Activated T-cell treated with anti-CD3 and anti-CD28 coated beads, Interleukin-2, amount 50 U/mL, for 4 hours (primary cell): ENCODE results near the gene CDC42EP3. TPM values are rescaled to one million over a fixed set of nuclear protein-coding genes. Genes with fewer than 3 reads are reported as not detected.

Experiments
- ATAC-seq, 2 donors: fragments of 200-7000 bp; cut with Tn5 transposase; one replicate each; pipeline ENCODE4 v1.10.0; 2021
- DNase-seq: peaks from one replicate; pipeline ENCODE4 v3.0.0-alpha.2; 2020
- H3K27me3 Mint-ChIP-seq: one replicate; pipeline ENCODE4 v1.8.0; 2021; ENCODE audit warnings: low read depth, mixed read lengths
- H3K36me3 Mint-ChIP-seq: one replicate; pipeline ENCODE4 v1.8.0; 2022; ENCODE audit warnings: mixed read lengths; ENCODE audit not compliant: insufficient read depth
- H3K4me1 Mint-ChIP-seq: one replicate; pipeline ENCODE4 v1.8.0; 2021; ENCODE audit warnings: low read depth, mixed read lengths
- H3K4me3 Mint-ChIP-seq: one replicate; pipeline ENCODE4 v1.8.0; 2021; ENCODE audit warnings: mild to moderate bottlenecking, moderate library complexity, mixed read lengths
- H3K9me3 Mint-ChIP-seq: one replicate; pipeline ENCODE4 v1.8.0; 2021; ENCODE audit warnings: mixed read lengths
- total RNA-seq, 3 donors: library from RNA; stranded (reverse); gene quantifications; one replicate each; pipeline ENCODE4 v1.2.1, GENCODE V29; 2021

The CDC42EP3 gene
- total RNA-seq, 3 donors from 2014 or later = 31.6 to 58.1 (median 39.4) TPM

DNA sequence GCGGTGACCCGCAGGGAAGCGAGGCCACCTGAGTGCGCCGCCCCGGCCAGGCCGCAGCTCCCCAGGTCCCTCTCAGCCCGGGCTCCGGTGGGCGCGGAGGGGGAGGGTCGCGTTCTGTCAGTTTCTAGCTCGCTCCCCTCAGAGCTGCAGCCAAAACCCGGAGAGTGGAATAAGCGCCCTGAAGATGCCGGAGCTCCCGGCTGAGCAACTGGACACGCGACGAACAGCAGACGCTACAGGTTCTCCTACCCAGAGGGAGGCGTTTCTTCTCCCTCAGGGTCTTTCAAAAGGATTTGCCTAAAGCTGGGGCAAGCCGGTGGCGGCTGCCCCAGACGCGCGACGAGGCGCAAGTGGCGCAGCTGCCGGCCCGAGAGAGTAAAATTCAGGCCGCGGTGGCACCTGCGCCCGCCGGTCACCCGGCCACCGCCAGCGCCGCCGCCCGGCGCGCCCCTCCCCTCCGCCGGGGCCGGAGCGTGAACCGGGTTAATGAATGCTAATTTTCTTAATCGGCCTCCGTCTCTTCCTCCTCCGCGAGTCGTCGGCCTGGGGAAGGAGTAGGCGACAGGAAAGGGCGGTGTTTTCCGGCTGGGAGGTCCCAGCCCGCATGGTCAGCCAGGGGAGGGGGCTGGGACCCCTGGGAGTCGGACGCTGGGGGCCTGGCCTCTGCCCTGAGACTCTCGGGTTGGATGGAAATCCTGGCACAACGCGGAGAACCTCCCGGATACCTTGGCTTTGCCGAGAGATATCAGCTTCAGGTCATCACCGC, 845 bp upstream of the CDC42EP3 start:
- H3K27me3 Mint-ChIP-seq = no peaks in the 10 kb centered on the region
- H3K4me1 Mint-ChIP-seq = peaks cover 47% of the 10 kb centered on the region
- peak overlapping the region; percentile 84 for H3K4me3 Mint-ChIP-seq
- DNase-seq = peak; percentile 53
- H3K9me3 Mint-ChIP-seq = no peaks in the 10 kb centered on the region
- no peaks in the 10 kb centered on the region for H3K36me3 Mint-ChIP-seq
- ATAC-seq = peak; percentile 42 to 49

DNA sequence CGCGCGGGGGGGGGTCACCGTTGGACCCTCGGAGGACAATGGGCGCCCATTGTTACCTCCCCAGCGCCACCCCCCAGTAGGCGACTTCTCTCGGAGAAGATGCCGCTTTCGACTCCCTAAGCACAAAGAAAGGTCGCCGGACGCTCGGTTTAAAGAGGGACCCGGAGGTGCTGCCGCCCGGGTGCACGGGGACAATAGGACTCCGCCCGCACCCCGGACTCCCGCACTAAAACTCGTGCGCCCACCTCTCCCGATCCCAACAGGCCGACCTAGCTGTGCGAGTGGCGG, 318 bp upstream of the CDC42EP3 start:
- peaks cover 53% of the 10 kb centered on the region for H3K4me1 Mint-ChIP-seq
- no peaks in the 10 kb centered on the region for H3K27me3 Mint-ChIP-seq
- peak overlapping the region; percentile 83 for H3K4me3 Mint-ChIP-seq
- H3K9me3 Mint-ChIP-seq = no peaks in the 10 kb centered on the region
- DNase-seq = no peak
- H3K36me3 Mint-ChIP-seq = no peaks in the 10 kb centered on the region
- peak; percentile 11 to 13 for ATAC-seq

DNA sequence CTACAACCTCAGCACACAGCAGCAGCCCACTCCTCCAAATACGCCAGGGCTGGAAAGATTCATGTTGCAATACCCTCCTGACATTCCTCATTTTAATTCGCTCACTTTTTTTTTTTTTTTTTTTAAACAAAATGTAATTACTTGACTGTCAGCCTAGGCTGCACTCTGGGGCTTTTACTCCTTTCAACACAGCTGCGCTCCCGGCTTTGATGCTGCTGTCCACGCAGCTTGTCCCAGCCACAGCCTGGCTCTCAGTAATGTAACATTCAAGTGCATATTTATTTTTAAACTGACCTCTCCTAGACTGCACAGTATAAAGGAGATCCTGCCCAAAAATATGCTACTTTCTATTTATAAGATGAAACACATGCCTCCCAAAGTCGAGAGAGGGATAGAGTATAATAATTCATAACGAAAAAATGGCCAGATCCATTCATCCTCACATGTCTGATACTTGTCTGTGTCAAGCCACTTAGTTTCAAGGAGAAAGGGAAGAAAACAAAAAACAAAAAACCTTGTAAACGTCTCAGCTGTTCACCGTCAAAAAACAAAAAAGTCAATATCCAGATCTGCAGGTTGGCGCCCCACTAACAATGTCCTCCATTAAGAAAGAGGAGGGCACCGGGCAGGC, 949 bp downstream of the CDC42EP3 start:
- Mint-ChIP-seq H3K9me3 (no peaks in the 10 kb centered on the region), H3K4me1 (peaks cover 58% of the 10 kb centered on the region), H3K4me3 (peak overlapping the region; percentile 96), H3K36me3 (peaks cover 6% of the 10 kb centered on the region), H3K27me3 (no peaks in the 10 kb centered on the region)
- no peak for ATAC-seq
- no peak for DNase-seq

DNA sequence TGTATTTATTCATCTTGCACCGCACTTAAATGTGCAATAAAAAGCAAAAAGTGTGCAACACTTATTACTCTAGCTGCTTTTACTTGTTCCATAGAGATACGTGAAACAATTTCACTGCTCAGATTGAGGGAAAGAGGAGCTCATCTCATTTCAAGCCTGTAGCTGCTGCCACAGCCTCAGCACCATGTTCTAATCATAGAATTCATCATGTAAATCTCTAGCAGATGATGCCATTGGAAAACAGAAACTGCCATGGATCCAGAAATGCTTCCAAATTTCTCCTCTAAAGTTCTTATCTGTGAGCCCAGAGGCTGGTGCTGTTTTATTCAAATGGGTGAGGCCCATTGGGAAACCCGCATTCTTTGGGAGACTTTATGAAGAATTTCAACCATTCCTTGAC, 2.0 kb downstream of the CDC42EP3 start:
- H3K4me3 Mint-ChIP-seq = peak overlapping the region; percentile 96
- no peaks in the 10 kb centered on the region for H3K27me3 Mint-ChIP-seq
- H3K9me3 Mint-ChIP-seq = no peaks in the 10 kb centered on the region
- DNase-seq (no peak), ATAC-seq (no peak)
- H3K4me1 Mint-ChIP-seq = peaks cover 64% of the 10 kb centered on the region
- H3K36me3 Mint-ChIP-seq = peaks cover 11% of the 10 kb centered on the region

DNA sequence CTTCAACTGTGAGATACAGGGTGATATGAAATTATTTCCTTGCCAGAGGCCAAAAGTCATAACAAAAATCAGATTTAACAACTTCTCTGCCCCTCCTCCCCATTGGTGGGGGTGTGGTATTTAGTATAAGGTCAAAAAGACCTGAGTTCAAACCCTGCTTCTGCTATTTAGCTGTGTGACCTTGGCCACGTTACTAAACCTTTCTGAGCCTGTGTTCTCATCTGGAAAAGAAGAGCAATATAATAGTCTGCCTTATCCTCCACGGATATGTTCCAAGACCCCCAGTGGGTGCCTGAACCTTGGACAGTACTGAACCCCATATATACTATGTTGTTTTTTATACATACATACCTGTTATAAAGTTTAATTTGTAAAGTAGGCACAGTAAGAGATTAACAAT, 3.7 kb downstream of the CDC42EP3 start:
- peak overlapping the region; percentile 8 for H3K4me3 Mint-ChIP-seq
- H3K9me3 Mint-ChIP-seq = no peaks in the 10 kb centered on the region
- peaks cover 72% of the 10 kb centered on the region for H3K4me1 Mint-ChIP-seq
- H3K27me3 Mint-ChIP-seq = no peaks in the 10 kb centered on the region
- H3K36me3 Mint-ChIP-seq = peaks cover 17% of the 10 kb centered on the region
- ATAC-seq (no peak), DNase-seq (no peak)

DNA sequence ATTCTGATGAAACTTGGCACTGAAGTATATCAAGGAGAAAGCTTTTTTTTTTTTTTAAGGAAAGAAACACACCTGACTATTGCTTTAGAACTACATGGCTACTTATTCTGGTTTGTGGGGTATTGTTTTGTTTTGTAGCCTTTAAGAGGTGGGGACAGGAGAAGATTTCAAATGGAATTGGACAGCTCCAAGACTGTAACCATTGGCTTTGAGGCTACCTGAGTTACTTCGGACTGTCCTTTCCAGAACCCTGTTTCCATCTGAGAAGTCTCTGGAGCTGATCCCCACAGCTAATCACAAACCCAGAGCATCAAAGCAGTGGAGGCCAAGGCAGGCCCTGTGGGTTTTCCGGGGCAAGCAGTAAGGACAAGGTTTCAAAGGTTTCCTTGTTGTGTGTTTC, 4.7 kb downstream of the CDC42EP3 start:
- peaks cover 74% of the 10 kb centered on the region for H3K4me1 Mint-ChIP-seq
- H3K9me3 Mint-ChIP-seq = no peaks in the 10 kb centered on the region
- no peaks in the 10 kb centered on the region for H3K27me3 Mint-ChIP-seq
- DNase-seq = no peak
- peak overlapping the region; percentile 33 for H3K4me3 Mint-ChIP-seq
- H3K36me3 Mint-ChIP-seq = peaks cover 19% of the 10 kb centered on the region
- ATAC-seq = no peak

DNA sequence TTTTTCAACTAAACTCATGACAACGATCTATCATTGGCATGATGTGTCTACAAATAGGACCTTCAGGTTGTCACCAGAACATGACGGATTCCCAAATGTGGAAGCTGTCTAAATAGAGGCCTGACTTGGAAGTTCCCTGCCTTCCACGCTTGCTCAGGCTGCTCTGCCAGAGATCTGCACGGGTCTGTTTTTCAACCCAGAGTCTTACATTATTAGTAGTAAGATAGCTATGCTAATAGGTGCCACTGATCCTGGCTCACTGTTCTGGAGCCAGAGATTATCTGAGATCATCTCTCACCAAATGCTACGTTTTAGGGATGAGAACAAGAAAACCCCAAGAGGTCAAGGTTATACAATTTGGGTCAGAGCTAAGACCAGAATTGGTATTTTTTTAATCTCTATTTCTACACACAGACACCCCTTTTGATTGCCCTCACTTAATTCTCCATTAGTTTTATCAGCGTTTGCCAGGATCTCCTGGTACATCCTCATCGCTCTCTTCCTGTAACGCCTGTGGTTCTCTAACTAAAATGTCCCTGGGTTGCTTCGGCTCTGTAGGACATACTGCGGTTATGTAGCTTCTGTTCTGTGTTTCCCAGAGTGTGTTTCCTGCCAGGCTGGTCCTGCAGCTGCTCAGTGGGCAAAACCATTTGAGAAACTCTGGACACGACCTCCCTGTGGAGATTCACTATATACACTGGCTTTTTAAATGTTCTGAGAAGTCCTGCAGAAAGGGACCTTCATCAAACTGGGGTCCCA, 5.7 kb downstream of the CDC42EP3 start:
- H3K4me1 Mint-ChIP-seq = peaks cover 82% of the 10 kb centered on the region

DNA sequence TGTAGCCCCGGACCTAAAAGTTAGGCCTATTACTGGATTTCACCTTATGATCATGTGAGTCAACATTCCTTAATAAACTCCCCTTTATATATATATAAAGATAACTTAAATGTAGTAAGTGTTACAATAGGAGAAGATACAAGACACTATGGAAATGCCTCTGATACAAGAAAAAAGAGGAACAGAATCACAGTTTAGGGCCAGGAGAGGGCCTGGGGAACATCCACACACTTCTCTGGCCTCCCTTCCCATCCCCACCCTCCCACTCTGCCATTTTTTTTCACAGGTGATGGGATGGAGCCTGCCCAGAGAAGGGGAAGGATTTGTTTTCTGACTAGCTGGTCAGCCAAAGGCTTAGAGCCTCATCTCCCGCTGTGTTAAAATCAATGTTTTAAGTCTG, 6.4 kb downstream of the CDC42EP3 start:
- Mint-ChIP-seq H3K27me3 (no peaks in the 10 kb centered on the region), H3K4me3 (no peak overlapping the region), H3K9me3 (no peaks in the 10 kb centered on the region), H3K36me3 (peaks cover 30% of the 10 kb centered on the region), H3K4me1 (peaks cover 82% of the 10 kb centered on the region)
- ATAC-seq = no peak
- no peak for DNase-seq

More for the DNA sequence above, 5.7 kb downstream of the CDC42EP3 start:
- Mint-ChIP-seq H3K36me3 (peaks cover 26% of the 10 kb centered on the region), H3K4me3 (no peak overlapping the region), H3K9me3 (no peaks in the 10 kb centered on the region), H3K27me3 (no peaks in the 10 kb centered on the region)
- ATAC-seq (no peak), DNase-seq (no peak)

DNA sequence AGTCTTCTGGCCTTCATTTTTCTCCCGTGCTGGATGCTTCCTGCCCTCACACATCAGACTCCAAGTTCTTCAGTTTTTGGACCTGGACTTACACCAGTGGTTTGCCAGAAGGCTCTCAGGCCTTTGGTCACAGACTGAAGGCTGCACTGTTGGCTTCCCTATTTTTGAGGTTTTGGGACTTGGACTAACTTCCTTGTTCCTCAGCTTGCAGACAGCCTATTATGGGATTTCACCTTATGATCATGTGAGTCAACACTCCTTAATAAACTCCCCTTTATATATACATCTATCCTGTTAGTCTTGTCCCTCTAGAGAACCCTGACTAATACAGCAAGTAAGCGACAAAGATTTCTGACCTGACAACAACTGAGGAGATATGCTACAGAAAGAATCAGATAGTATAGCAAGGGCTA, 7.2 kb downstream of the CDC42EP3 start:
- H3K27me3 Mint-ChIP-seq = no peaks in the 10 kb centered on the region
- DNase-seq (no peak), ATAC-seq (no peak)
- H3K4me3 Mint-ChIP-seq = no peak overlapping the region
- H3K9me3 Mint-ChIP-seq = no peaks in the 10 kb centered on the region
- peaks cover 35% of the 10 kb centered on the region for H3K36me3 Mint-ChIP-seq
- peaks cover 81% of the 10 kb centered on the region for H3K4me1 Mint-ChIP-seq

DNA sequence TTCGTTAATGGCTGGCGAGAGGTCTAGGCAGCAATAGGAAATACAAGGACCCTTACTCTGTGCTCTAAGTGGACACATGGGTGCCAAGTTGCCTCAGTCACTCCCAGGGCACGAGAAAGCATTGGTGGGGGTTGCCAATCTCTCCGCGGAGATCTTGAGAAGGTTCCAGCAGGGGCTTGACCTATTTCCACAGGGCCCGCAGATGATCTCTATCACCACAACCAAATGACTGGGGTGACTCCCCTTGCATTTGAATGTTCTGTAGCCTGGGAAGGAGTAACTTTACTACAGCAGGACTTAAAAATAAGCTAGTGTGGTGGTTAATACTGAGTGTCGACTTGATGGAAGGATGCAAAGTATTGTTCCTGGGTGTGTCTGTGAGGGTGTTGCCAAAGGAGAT, 8.1 kb downstream of the CDC42EP3 start:
- no peaks in the 10 kb centered on the region for H3K9me3 Mint-ChIP-seq
- peaks cover 41% of the 10 kb centered on the region for H3K36me3 Mint-ChIP-seq
- H3K4me3 Mint-ChIP-seq = no peak overlapping the region
- H3K27me3 Mint-ChIP-seq = no peaks in the 10 kb centered on the region
- peaks cover 81% of the 10 kb centered on the region for H3K4me1 Mint-ChIP-seq
- no peak for DNase-seq
- no peak for ATAC-seq

DNA sequence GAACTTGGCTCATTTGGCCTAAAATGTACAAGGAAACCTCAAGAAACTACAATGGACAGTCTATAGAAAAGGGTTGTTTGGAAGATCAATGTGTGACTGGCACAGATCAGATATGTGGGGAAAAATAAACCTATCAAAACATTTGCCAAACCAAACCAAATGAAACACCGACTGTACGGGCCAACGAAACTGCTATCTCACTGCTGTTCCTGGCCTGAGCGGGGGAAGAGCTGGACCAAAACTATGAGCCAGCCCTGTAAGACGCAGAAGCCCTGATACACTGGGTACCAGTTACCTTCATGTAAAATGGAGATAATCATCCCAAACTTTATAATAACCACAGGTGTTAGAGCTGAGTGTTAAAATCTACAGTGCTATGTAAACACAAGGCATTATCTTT, 11.7 kb downstream of the CDC42EP3 start:
- Mint-ChIP-seq H3K36me3 (peaks cover 38% of the 10 kb centered on the region), H3K9me3 (no peaks in the 10 kb centered on the region), H3K4me1 (peaks cover 86% of the 10 kb centered on the region), H3K4me3 (no peak overlapping the region), H3K27me3 (no peaks in the 10 kb centered on the region)
- no peak for ATAC-seq
- no peak for DNase-seq

DNA sequence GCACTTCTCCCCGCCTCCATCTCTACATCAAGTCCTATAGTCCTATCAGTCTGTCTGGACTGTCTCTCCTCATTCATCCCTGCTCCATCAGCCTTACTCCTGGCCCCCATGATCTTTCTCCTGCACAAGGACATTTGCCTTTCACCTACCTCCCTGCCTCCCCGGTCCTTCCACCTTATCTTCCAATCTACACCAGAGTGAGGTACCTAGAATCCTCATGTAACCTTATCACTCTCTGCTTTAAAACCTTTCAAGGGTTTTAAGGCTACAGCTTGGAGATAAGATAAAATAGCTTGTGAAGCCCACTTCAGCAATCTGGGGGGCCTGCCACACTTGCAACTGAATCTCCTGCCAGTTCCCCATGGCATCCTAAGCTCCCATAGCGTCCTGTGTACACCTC, 12.8 kb downstream of the CDC42EP3 start:
- Mint-ChIP-seq H3K27me3 (no peaks in the 10 kb centered on the region), H3K4me3 (no peak overlapping the region), H3K36me3 (peaks cover 37% of the 10 kb centered on the region), H3K4me1 (peaks cover 88% of the 10 kb centered on the region), H3K9me3 (no peaks in the 10 kb centered on the region)
- ATAC-seq (no peak), DNase-seq (no peak)

DNA sequence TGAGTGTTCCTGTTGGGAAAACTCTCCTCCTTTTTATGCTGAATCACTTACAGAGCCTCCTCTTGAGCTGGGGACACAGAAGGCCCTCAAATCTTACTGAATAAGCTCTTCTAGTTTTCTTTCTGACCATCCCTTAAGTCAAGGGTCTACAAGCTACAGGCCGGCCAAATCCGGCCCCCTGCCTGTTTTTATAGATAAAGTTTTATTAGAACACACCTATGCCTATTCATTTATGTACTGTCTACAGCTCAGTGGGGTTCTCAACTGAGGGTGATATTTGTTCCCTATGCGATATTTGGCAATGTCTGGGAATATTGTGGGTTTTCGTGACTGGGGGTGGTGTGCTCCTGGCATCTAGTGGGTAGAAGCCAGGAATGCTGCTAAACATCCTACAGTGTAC, 14.0 kb downstream of the CDC42EP3 start:
- ATAC-seq = no peak
- Mint-ChIP-seq H3K4me3 (no peak overlapping the region), H3K4me1 (peaks cover 89% of the 10 kb centered on the region), H3K36me3 (peaks cover 39% of the 10 kb centered on the region), H3K9me3 (no peaks in the 10 kb centered on the region), H3K27me3 (no peaks in the 10 kb centered on the region)
- no peak for DNase-seq

DNA sequence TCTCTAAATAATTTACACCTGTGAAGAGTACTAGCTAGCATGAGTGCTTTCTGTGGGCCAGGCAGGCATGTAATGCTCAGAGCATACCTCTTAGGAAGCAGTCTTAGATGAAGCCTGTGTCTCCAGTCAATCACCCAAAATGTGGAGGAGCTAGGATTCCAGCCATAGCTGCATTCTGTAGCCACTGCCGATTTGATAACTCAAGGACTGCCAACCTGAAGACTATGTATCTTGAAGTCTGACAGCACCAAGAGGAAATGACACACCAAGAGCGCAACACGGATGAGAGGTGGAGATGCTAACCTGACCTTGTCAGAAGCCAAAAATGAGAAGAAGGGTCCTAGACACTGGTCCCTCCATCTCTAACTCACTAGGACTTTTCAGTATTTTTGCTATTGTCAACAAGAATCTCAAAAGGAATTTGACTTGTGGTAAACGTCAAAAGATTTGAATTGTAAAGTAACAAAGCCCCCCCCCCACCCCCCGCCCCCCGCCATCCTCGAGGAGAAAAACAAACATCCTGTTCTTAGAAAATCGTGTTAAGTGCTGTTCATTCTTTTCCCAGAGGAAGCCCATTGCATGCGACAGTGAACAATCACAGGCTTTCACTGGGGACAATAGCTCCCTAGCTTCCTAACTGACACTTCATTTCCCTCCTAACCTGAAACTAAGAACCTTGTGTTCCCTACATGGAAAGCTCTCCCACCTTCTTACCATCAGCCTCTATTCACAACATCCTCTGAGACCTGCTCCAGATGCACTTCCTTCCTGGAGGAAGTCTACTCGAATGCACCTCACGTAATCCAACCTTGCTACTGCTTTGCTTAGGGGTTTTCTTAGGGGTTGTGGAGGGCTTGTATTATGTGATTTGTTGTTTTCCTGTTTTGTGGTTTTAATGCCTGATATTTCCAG, 14.7 kb downstream of the CDC42EP3 start:
- no peaks in the 10 kb centered on the region for H3K9me3 Mint-ChIP-seq
- ATAC-seq (peak; percentile 12 to 47), DNase-seq (no peak)
- H3K36me3 Mint-ChIP-seq = peaks cover 40% of the 10 kb centered on the region
- peaks cover 91% of the 10 kb centered on the region for H3K4me1 Mint-ChIP-seq
- H3K4me3 Mint-ChIP-seq = peak overlapping the region; percentile 19
- no peaks in the 10 kb centered on the region for H3K27me3 Mint-ChIP-seq
